Activated CD8-positive, alpha-beta T cell treated with anti-CD3 and anti-CD28 coated beads for 36 hours (primary cell): Measurements from ENCODE around the gene PMM1. TPM values are rescaled to one million over a fixed set of nuclear protein-coding genes. Genes with fewer than 3 reads are reported as not detected.

Experiments
- ATAC-seq: fragments of 200-7000 bp; cut with Tn5 transposase; one replicate; pipeline ENCODE4 v1.10.0; 2021; ENCODE audit warnings: mild to moderate bottlenecking, moderate library complexity
- CTCF ChIA-PET: fragments of 350-600 bp; sonication (Branson Sonifier 250); formaldehyde crosslinking; loops from one replicate; lab custom pipeline; 2021; ENCODE audit warnings: antibody characterized with exemption; lab: Charles Lee
- POLR2A ChIA-PET: fragments of 350-600 bp; sonication (Branson Sonifier 250); formaldehyde crosslinking; loops from one replicate; lab custom pipeline; 2021; ENCODE audit warnings: antibody characterized with exemption; lab: Charles Lee
- DNase-seq: peaks from one replicate; pipeline ENCODE4 v3.0.0-alpha.2; 2020
- H3K27ac Mint-ChIP-seq: one replicate; pipeline ENCODE4 v1.8.0; 2021; ENCODE audit warnings: mild to moderate bottlenecking, mixed read lengths
- H3K27me3 Mint-ChIP-seq: one replicate; pipeline ENCODE4 v1.8.0; 2021; ENCODE audit warnings: mixed read lengths
- H3K36me3 Mint-ChIP-seq: one replicate; pipeline ENCODE4 v1.8.0; 2021; ENCODE audit warnings: low read depth, mixed read lengths
- H3K4me1 Mint-ChIP-seq: one replicate; pipeline ENCODE4 v1.8.0; 2021; ENCODE audit warnings: low read depth, mixed read lengths
- H3K4me3 Mint-ChIP-seq: one replicate; pipeline ENCODE4 v1.8.0; 2021; ENCODE audit warnings: mild to moderate bottlenecking, moderate library complexity, mixed read lengths
- H3K9me3 Mint-ChIP-seq: one replicate; pipeline ENCODE4 v1.8.0; 2021; ENCODE audit warnings: mixed read lengths
- CTCF ChIP-seq: fragments of 200-600 bp; IDR thresholded peaks from one replicate; pipeline ENCODE4 v1.8.0; 2022; ENCODE audit warnings: antibody characterized with exemption, mild to moderate bottlenecking
- intact Hi-C: fragments of 100-400 bp; cut with micrococcal nuclease; formaldehyde crosslinking; loops from one replicate; pipeline ENCODE4 v1.10.0; 2022
- total RNA-seq, 2 experiments: library from RNA; stranded (reverse); gene quantifications; one replicate each; pipeline ENCODE4 v1.2.3, GENCODE V29; 2021

Gene PMM1
- total RNA-seq, 2 experiments from 2014 or later = 29.8 to 29.9 TPM

- no peak overlapping the region for H3K4me3 Mint-ChIP-seq
- ATAC-seq (no peak), DNase-seq (no peak)
- TF ChIP-seq CTCF = no peak
- CTCF ChIA-PET = interaction anchor here (1.2 kb wide), 1 partner anchor 30 kb away, joined by 3 read pairs; no protein-coding TSS in a partner anchor
- no peaks in the 10 kb centered on the region for H3K9me3 Mint-ChIP-seq
- no peaks in the 10 kb centered on the region for H3K36me3 Mint-ChIP-seq
- no peaks in the 10 kb centered on the region for H3K27me3 Mint-ChIP-seq
- intact Hi-C loops = no loop called here
- no peak overlapping the region for H3K27ac Mint-ChIP-seq
- H3K4me1 Mint-ChIP-seq = peaks cover 5% of the 10 kb centered on the region
- POLR2A ChIA-PET = interaction anchor here (0.9 to 1.1 kb wide), 2 partner anchors 10 to 52 kb away, joined by 3 read pairs; no protein-coding TSS in a partner anchor
Observed at GRCh38 chr22:41567512-41567768, 22.2 kb downstream of the PMM1 start.

GRCh38 chr22:41565403-41566054, 24.1 kb downstream of the PMM1 start:
- no peak overlapping the region for H3K27ac Mint-ChIP-seq

GRCh38 chr22:41564563-41564962, 25.1 kb downstream of the PMM1 start:
- DNase-seq (no peak), ATAC-seq (no peak)
- Mint-ChIP-seq H3K4me3 (no peak overlapping the region), H3K27me3 (peaks cover 14% of the 10 kb centered on the region), H3K9me3 (no peaks in the 10 kb centered on the region), H3K4me1 (peaks cover 5% of the 10 kb centered on the region), H3K27ac (no peak overlapping the region), H3K36me3 (no peaks in the 10 kb centered on the region)
- no peak for TF ChIP-seq CTCF
- intact Hi-C loops = no loop called here
- POLR2A ChIA-PET = interaction anchor here (1.2 kb wide), 1 partner anchor 21 kb away, joined by 3 read pairs; no protein-coding TSS in a partner anchor
- CTCF ChIA-PET = interaction anchor here (0.6 kb wide), 1 partner anchor 17 kb away, joined by 3 read pairs; no protein-coding TSS in a partner anchor

More at GRCh38 chr22:41565403-41566054, 24.1 kb downstream of the PMM1 start:
- CTCF ChIA-PET = interaction anchor here (0.7 kb wide), 1 partner anchor 23 kb away, joined by 3 read pairs; no protein-coding TSS in a partner anchor
- H3K27me3 Mint-ChIP-seq = peaks cover 7% of the 10 kb centered on the region
- DNase-seq = peak; percentile 72
- ATAC-seq = peak; percentile 92
- peaks cover 5% of the 10 kb centered on the region for H3K4me1 Mint-ChIP-seq
- no peak for TF ChIP-seq CTCF
- intact Hi-C loops = no loop called here
- POLR2A ChIA-PET = interaction anchor here (0.7 to 0.9 kb wide), 2 partner anchors 12 to 153 kb away, joined by 3 read pairs; no protein-coding TSS in a partner anchor
- no peaks in the 10 kb centered on the region for H3K36me3 Mint-ChIP-seq
- H3K4me3 Mint-ChIP-seq = no peak overlapping the region
- no peaks in the 10 kb centered on the region for H3K9me3 Mint-ChIP-seq

GRCh38 chr22:41563051-41563711, 26.5 kb downstream of the PMM1 start:
- intact Hi-C loops = no loop called here
- ChIA-PET CTCF (interaction anchor here (1.1 kb wide), 1 partner anchor 30 kb away, joined by 3 read pairs; no protein-coding TSS in a partner anchor), POLR2A (interaction anchor here (0.8 to 1.0 kb wide), 3 partner anchors 27 to 56 kb away, joined by 3 to 4 read pairs (median 3); partner anchors contain the start of gene PMM1)
- no peaks in the 10 kb centered on the region for H3K36me3 Mint-ChIP-seq
- no peak overlapping the region for H3K4me3 Mint-ChIP-seq
- peaks cover 5% of the 10 kb centered on the region for H3K4me1 Mint-ChIP-seq
- no peaks in the 10 kb centered on the region for H3K9me3 Mint-ChIP-seq
- no peak for DNase-seq
- H3K27ac Mint-ChIP-seq = no peak overlapping the region
- TF ChIP-seq CTCF = no peak
- no peak for ATAC-seq
- peaks cover 14% of the 10 kb centered on the region for H3K27me3 Mint-ChIP-seq

GRCh38 chr22:41562461-41562860, 27.2 kb downstream of the PMM1 start:
- DNase-seq (no peak), ATAC-seq (no peak)
- TF ChIP-seq CTCF = no peak
- Mint-ChIP-seq H3K4me3 (no peak overlapping the region), H3K27me3 (peaks cover 14% of the 10 kb centered on the region), H3K27ac (no peak overlapping the region), H3K4me1 (peaks cover 8% of the 10 kb centered on the region), H3K36me3 (no peaks in the 10 kb centered on the region), H3K9me3 (no peaks in the 10 kb centered on the region)
- POLR2A ChIA-PET = interaction anchor here (0.9 to 1.0 kb wide), 2 partner anchors 28 to 57 kb away, joined by 3 to 4 read pairs; partner anchors contain the start of gene PMM1
- intact Hi-C loops = no loop called here
- CTCF ChIA-PET = interaction anchor here (1.2 kb wide), 1 partner anchor 14 kb away, joined by 3 read pairs; no protein-coding TSS in a partner anchor
